Esophagus squamous epithelium (tissue), 4 donors: ENCODE data around the gene SPG21.

Experiments
- CTCF ChIP-seq, 6 experiments: fragments of 450-650 bp in 4 of 6; fragments of 200-600 bp in 2 of 6; sonication (generic) in 2 of 6; IDR thresholded peaks; one replicate each; pipeline ENCODE4 v1.5.1; 2016 to 2019; ENCODE audit warnings: antibody characterized with exemption in 6 of 6, mild to moderate bottlenecking in 4 of 6, moderate library complexity in 4 of 6
- POLR2A ChIP-seq, 4 donors: fragments of 450-650 bp; IDR thresholded peaks; one replicate each; pipeline ENCODE4 v1.6.1; 2017; ENCODE audit warnings: antibody characterized with exemption in 4 of 4, mild to moderate bottlenecking in 4 of 4, moderate library complexity in 3 of 4

- no peak for TF ChIP-seq CTCF (IDR thresholded peaks at IDR 0.05)
- TF ChIP-seq POLR2A (IDR thresholded peaks at IDR 0.05), result no peak
Observed at GRCh38 chr15:64931381-64931780, 58.3 kb downstream of the SPG21 start.
